Neural crest cell (in vitro differentiated cells): ENCODE results near the gene P2RY4. TPM values are rescaled to one million over a fixed set of nuclear protein-coding genes. Genes with fewer than 3 reads are reported as not detected.

ENCODE experiments used
- DNase-seq: peaks from one replicate; pipeline ENCODE4 v3.0.0; 2021; ENCODE audit warnings: low read depth, mixed read lengths, low spot score
- H3K27ac Mint-ChIP-seq: one replicate; pipeline ENCODE4 v1.8.0; 2021; ENCODE audit warnings: mild to moderate bottlenecking, mixed read lengths; ENCODE audit not compliant: unreplicated experiment
- H3K27me3 Mint-ChIP-seq: 2 replicates; pipeline ENCODE4 v1.8.0; 2021; ENCODE audit warnings: low read depth, mild to moderate bottlenecking, mixed read lengths
- H3K36me3 Mint-ChIP-seq: 2 replicates; pipeline ENCODE4 v1.8.0; 2021; ENCODE audit warnings: low read depth, mild to moderate bottlenecking, mixed read lengths
- H3K4me1 Mint-ChIP-seq: 2 replicates; pipeline ENCODE4 v1.8.0; 2021; ENCODE audit warnings: mixed read lengths
- H3K4me3 Mint-ChIP-seq: one replicate; pipeline ENCODE4 v1.8.0; 2021; ENCODE audit warnings: mild to moderate bottlenecking, mixed read lengths
- H3K9me3 Mint-ChIP-seq: 2 replicates; pipeline ENCODE4 v1.8.0; 2021; ENCODE audit warnings: mixed read lengths
- total RNA-seq: library from RNA; stranded (reverse); gene quantifications from 2 replicates; pipeline ENCODE4 v1.2.1, GENCODE V29; 2021
- TF ChIP-seq, protein P1 (sequence below): fragments of 200-600 bp; sonication (generic); conservative IDR thresholded peaks from 2 replicates; pipeline ENCODE4 v1.5.0; 2021; ENCODE audit warnings: antibody characterized with exemption, mild to moderate bottlenecking

The P2RY4 gene
- total RNA-seq, 1 donor from 2014 or later: 0.19 TPM

DNA sequence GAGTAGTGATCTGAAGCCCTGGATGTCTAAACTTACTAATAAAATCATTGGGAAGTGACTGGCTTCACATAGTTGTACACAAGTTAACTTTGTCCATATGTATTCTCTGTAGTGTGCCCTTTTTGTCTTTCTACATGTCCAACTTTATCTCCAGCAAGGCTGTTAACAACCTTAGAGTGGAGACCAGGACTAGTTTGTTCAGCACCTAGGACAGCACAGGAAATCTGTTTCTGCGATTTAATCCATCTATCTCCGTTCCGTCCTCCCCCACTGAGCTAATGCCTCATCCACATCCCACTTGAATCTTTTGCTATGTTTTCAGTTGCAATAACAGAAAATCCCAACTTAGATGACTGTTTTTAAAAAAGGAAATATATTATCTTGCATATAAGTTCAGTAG, 4.8 kb upstream of the P2RY4 start:
- H3K4me1 Mint-ChIP-seq: no peaks in the 10 kb centered on the region
- no peak overlapping the region for H3K4me3 Mint-ChIP-seq
- DNase-seq: no peak
- peaks cover 7% of the 10 kb centered on the region for H3K27me3 Mint-ChIP-seq
- H3K36me3 Mint-ChIP-seq: no peaks in the 10 kb centered on the region
- no peak overlapping the region for H3K27ac Mint-ChIP-seq
- H3K9me3 Mint-ChIP-seq: peaks cover 8% of the 10 kb centered on the region
- TF ChIP-seq, protein P1, sequence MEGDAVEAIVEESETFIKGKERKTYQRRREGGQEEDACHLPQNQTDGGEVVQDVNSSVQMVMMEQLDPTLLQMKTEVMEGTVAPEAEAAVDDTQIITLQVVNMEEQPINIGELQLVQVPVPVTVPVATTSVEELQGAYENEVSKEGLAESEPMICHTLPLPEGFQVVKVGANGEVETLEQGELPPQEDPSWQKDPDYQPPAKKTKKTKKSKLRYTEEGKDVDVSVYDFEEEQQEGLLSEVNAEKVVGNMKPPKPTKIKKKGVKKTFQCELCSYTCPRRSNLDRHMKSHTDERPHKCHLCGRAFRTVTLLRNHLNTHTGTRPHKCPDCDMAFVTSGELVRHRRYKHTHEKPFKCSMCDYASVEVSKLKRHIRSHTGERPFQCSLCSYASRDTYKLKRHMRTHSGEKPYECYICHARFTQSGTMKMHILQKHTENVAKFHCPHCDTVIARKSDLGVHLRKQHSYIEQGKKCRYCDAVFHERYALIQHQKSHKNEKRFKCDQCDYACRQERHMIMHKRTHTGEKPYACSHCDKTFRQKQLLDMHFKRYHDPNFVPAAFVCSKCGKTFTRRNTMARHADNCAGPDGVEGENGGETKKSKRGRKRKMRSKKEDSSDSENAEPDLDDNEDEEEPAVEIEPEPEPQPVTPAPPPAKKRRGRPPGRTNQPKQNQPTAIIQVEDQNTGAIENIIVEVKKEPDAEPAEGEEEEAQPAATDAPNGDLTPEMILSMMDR: no peak

DNA sequence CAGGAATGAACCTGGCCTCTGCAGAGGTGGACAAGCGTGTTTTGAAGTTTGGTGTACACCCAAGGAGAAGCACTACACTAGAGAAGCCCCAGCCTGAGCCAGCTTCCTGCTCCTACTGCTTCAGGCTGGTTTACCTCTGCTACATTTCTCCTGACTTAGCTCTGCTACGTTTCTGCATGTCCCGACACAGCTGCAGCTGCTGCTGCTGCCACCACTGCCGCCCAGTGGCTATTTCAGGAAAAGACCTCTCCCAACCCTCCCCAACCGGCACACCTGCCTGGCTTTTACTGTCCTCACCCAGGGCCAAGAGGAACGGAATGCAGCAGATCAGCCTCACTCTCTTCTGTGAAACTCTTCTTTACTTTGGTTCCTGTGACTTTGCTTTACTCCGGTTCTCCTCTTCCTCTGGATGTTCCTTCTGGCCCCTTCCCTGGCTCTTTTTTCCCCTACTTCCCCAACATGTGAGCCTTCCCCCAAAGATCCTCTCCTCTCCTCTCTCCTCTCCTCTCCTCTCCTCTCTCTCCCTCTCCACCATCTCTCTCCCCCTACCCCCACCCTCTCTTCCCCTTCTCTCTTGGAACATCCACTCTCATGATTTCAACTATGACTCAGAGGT, 3.1 kb upstream of the P2RY4 start:
- no peak overlapping the region for H3K27ac Mint-ChIP-seq
- H3K9me3 Mint-ChIP-seq: peaks cover 7% of the 10 kb centered on the region
- H3K36me3 Mint-ChIP-seq: no peaks in the 10 kb centered on the region
- no peak overlapping the region for H3K4me3 Mint-ChIP-seq
- TF ChIP-seq, protein P1: peak; percentile 67
- H3K27me3 Mint-ChIP-seq: peaks cover 7% of the 10 kb centered on the region
- no peaks in the 10 kb centered on the region for H3K4me1 Mint-ChIP-seq
- DNase-seq: peak; percentile 37

DNA sequence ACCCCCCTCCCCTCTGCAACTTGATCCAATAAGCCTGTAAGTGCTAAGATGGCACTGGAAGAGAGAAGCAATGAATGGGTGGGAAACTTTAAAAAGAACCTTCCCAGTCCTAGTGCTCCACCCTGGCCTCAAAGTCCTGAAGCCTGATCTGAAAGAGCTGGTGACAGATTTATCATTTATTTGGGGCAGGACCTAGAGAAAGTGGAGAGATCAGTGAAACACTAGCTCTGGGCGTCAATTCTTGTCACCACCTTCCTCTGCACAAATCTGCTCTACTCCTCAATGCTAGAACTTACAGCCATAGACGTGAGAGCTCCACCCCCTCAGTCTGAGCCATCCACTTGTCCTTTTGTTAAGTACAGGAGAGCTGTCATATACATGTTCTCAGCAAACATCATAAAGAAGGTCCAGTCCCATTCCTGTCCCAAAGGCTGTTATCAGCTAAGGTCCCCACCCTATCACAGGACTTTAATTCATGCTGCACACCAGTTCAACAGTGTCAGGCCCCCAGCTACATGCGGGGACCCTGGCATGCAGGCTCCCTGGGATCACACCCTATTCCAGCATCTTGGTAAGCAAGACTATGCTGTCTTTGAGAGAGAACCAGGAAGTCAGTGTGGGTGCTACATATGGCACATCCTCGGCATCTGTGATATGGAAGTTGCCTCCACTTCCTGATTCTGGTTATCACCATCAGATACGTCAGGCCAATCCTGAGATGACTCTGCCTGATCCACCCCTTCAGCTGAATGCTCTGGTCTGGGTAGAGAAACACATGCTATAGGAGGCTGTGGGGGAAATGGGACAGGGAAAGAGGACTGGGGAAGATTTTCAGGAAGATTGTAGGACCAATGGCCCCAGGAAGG, 2.3 kb downstream of the P2RY4 start:
- H3K9me3 Mint-ChIP-seq: peaks cover 9% of the 10 kb centered on the region

DNA sequence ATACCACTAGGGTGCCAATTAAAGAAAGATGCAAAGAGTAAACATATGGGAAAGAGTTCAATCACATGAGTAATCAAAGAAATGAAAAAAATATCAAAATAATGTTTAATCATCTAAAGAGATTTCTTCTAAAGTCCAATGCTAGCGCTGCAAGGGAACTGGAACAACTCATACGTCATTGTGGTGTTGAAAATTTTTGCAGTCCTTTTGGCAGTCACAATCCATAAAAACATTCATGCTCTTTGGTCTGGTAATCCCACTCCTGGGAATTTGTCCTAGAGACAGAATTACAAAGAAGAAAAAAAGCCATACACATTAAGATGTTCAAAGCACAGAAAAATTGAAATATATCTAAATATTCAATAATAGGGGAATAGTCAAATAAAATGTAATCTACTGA, 4.6 kb downstream of the P2RY4 start:
- Mint-ChIP-seq H3K36me3 (peaks cover 10% of the 10 kb centered on the region), H3K27ac (no peak overlapping the region), H3K9me3 (peaks cover 9% of the 10 kb centered on the region), H3K4me3 (no peak overlapping the region), H3K27me3 (no peaks in the 10 kb centered on the region), H3K4me1 (peaks cover 8% of the 10 kb centered on the region)
- no peak for DNase-seq
- TF ChIP-seq, protein P1: no peak

More for the DNA sequence above, 2.3 kb downstream of the P2RY4 start:
- Mint-ChIP-seq H3K27ac (no peak overlapping the region), H3K4me3 (no peak overlapping the region), H3K27me3 (no peaks in the 10 kb centered on the region), H3K4me1 (peaks cover 8% of the 10 kb centered on the region), H3K36me3 (peaks cover 7% of the 10 kb centered on the region)
- DNase-seq: no peak
- TF ChIP-seq, protein P1: no peak

DNA sequence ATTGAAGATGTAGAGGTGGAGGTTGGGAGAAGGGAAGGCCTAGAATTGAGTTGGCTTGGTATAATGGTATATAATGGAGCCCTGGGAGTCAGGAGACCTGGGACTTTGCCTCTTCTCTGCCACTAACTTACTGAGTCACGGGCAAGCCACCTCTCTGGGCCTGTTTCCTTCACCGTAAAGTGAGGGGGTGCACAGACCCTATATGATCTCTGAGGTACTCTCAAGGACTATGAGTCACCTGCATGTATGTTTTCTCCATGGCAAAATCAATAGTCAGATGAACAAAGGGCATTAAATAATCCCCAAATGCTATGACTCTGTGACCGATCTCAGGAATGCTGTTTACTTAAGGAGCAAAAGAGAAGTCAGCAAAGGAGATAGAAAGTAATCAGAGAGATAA, 5.1 kb downstream of the P2RY4 start:
- Mint-ChIP-seq H3K27ac (no peak overlapping the region), H3K9me3 (peaks cover 9% of the 10 kb centered on the region), H3K27me3 (no peaks in the 10 kb centered on the region), H3K4me1 (peaks cover 8% of the 10 kb centered on the region), H3K36me3 (peaks cover 10% of the 10 kb centered on the region), H3K4me3 (no peak overlapping the region)
- DNase-seq: no peak
- TF ChIP-seq, protein P1: no peak
